Measurements from ENCODE around the gene GATA5.
A peak's percentile ranks its signal among the peaks of the same experiment; 100 is the strongest.

GATA5 gene, protein sequence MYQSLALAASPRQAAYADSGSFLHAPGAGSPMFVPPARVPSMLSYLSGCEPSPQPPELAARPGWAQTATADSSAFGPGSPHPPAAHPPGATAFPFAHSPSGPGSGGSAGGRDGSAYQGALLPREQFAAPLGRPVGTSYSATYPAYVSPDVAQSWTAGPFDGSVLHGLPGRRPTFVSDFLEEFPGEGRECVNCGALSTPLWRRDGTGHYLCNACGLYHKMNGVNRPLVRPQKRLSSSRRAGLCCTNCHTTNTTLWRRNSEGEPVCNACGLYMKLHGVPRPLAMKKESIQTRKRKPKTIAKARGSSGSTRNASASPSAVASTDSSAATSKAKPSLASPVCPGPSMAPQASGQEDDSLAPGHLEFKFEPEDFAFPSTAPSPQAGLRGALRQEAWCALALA

DNA sequence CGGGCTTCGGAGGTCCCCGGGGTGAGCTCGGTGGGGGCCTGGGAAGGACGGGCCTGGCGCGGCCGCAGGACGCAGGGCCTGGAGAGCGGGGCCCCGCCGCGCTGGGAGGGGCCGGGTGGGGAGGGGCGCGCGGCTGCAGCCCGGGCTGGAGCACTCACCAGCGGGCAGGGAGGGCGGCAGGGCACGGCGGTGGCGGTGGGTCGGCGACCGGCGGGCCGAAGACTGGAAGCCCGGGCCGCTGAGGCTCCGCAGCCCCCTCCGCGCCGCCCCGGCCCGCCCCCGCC lies at the start of gene GATA5:
Gene GATA5, minus strand, starts transcription at position 224 of the 284 bp plus-strand sequence. CDS start 474 bp downstream, outside the sequence.
- DNase-seq: no peak

DNA sequence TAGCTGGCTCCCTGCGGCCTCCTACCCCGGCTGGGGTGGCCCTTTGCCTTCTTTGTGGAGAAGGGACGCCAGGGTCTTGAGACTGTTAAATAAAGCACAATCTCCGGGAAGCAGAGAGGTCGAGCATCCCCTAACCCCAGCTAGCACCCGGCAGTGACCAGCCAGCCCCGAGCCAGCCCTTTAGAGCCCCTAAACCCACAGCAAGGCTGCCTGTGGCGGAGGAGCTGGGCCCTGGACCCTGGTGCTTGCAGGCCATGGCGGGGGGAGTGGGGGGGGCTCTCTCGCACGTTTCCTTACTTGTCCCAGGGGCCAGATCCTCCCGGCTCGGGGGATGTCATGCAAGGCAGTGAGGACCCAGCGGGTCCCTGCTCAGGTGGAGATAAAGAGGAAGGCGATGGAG lies 49.2 kb upstream of the GATA5 start:
- DNase-seq: no peak

DNA sequence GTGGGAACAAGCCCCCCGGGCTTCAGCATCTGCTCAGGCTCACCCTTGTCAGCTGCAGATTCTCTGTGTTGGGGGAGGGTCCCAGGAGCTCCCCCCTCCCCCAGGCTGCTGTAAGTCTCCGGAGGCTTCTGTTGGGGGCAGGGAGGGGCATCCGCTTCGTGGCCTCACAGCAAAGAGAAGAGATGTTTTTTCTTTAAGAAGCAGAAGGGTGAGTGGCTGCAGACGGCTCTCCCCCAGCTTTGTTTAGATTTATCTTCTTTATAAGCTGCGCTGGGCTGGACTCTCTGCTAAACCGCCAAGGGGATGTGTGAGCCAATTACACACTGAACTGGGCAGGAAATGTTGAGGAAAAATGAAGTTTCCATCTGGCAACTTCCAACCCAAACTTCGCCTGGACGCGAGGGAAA lies 48.7 kb upstream of the GATA5 start:
- no peak for DNase-seq

GRCh38 chr20:62523473-62524203 lies 47.8 kb upstream of the GATA5 start:
- DNase-seq: peak; percentile 33

GRCh38 chr20:62522748-62523396 lies 47.1 kb upstream of the GATA5 start:
- DNase-seq: no peak

DNA sequence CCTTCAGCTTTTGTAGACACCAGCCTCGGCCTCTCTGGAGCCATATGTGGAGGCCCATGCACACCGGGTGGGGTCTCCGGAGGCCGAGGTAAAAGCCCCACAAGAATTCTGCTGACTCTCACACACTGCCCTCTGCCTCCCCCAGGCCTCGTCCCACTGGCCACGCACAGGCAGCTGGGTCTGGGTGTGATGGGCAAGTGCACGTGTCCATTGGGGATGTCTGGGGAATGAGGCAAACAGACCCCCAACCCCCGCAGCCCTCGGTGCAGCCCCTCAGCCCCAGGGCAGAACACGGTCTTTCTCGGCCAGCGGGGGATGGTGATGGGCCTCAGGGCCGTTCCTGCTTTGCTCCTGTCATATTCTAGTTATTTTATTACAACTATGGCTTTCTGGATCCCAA lies 44.0 kb upstream of the GATA5 start:
- no peak for DNase-seq

DNA sequence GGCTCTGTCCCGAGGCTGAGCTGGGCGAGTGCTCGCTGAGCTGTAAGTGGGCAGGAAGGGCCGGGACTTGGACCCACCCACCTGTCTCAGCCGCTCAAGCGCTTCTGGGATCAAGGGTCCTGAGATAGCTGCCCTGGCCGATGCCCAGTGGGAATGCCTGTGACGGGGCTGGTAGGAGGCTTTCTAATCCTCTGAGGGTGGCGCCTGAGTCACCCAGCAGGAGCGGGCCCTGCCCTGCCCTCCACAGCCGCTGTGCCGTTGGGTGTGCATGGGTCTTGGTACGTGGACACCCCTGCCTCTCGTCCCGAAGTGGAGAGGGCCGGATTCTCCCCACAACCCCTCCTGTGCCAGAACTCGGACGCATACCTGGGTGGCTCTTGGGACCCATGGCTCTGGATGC lies 43.1 kb upstream of the GATA5 start:
- no peak for DNase-seq

DNA sequence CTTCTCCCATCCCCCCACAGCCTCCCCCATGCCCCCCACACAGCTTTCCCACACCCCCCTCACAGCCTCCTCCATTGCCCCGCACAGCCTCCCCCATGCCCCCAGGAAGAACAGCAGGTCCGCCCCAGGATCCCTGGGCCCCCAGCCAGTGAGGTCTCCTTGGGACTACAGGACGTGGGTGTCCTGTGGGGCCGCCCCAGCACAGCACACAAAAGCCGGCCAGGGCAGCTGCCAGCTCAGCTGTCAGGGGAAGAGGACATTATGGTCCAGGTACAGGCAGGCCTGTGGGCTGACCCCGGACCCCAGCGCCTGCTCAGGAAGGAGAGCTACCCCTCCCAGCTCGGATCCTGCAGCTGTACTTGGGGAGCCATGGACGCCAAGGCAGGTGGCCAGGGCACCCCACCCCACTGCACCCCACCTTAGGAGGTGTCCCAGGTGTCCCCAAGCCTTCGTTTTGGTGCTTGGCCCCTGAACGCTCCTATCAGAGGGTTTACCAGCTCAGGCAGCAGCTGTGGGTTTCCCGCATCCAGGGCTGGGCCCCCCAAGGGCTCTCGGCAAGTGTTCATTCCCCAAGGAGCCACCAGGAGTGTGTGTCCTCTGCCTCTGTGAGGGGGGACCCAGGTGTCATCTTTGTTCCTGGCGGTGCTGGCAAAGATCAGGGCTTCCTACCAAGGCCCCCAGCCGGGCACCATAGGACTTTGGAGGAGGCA lies 42.3 kb upstream of the GATA5 start:
- no peak for DNase-seq

DNA sequence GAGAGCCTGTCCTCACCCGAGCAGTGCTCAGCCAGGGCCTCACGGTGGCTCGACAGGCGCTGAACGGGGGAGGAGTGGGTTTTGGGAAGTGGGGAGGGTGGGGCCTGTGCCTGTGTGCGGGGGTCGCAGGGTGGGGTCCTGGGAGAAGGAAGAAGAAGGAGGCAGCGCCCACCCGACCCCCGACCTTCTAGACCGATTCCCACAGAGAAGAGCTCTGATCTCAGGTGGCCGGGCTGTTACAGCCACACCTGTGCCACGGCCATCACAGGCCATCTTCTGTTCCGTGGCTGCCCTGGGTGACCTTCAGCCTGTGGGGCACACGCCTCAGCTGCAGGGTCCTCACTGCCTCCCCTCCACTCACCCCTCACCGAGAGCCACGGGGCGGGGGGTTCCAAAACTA lies 41.4 kb upstream of the GATA5 start:
- no peak for DNase-seq

GRCh38 chr20:62516338-62516737 lies 40.5 kb upstream of the GATA5 start:
- DNase-seq: no peak

- DNase-seq: no peak
Measured at GRCh38 chr20:62515826-62516225, 40.0 kb upstream of the GATA5 start.

GRCh38 chr20:62515280-62515679 lies 39.5 kb upstream of the GATA5 start:
- no peak for DNase-seq

DNA sequence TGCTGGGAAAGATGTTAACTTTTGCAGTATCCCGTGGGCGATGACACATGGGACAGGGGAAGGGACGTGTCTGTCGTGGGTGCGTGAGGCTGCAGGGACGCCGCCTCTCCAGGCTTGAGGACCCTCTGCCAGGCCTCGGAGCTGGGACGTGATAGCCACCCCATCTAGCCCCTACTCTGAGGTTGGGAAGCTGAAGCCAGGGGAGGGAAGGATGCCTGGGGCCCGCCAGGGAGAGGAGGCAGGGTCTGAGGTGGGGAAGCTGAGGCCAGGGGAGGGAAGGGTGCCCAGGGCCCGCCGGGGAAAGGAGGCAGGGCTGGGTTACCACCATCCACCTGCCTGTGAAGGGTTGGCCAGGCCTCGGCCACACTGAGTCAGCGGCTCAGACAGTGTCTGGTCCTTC lies 38.2 kb upstream of the GATA5 start:
- no peak for DNase-seq

DNA sequence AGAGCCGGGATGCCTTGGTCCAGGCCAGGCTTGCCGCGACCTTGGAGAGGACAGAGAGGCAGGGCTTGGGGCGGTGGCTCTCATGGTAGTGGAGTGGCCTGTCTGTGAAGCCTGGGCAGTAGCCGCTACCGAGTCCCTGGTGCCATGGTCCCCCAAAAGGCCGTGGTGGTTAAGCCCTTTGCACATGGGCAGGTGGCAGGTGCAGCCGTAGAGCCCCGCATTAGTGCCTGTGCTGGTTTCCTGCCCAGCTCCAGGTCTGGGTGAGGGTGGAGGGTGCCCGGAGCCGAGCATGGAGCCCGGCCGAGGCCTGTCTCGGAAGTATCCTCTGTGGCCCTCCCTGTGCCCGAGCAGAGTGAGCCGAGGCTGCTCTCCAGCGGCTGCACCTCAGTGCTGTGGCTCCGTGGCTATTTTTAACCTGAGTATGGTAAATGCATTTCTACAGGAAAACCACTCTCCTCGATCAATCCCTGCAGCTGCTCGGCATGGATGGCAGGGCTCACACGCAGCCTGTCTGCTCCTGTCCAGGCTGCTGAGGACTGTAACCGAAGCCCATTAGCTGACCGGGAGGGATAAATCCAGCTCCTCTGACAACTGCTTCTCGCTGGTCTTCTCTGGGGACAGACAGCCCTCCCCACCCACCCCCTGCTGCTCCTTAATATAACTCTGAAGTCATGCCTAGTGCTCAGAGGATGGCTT lies 36.3 kb upstream of the GATA5 start:
- no peak for DNase-seq

DNA sequence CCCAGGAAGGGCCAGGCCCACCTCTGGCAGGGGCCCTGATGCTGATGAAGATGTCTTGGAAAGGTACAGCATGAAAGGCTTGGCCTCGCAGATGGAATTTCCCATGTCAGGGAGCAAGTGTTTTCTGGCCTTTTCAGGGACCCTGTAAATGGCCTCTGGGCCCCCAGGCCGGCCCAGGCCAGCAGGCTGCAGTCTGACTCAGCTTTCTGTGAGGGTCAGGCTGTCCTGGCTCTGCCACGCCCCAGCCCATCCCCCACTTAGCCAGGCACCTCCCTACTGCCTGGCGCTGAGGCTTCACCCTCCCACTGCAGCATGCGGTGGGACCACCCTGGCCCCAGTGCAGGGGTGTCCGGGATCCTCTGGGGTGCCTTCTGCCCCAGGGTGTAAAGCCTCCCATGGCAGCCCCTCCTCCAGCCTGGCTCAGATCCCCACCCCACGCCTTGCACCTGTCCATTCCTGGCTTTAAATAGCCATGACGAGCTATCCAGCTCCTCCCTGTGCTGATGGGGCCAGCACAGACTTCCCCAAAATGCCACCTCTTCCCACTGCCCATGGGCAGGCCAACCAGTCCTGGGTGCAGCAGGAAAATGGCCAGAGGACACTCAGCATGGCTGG lies 35.6 kb upstream of the GATA5 start:
- no peak for DNase-seq

DNA sequence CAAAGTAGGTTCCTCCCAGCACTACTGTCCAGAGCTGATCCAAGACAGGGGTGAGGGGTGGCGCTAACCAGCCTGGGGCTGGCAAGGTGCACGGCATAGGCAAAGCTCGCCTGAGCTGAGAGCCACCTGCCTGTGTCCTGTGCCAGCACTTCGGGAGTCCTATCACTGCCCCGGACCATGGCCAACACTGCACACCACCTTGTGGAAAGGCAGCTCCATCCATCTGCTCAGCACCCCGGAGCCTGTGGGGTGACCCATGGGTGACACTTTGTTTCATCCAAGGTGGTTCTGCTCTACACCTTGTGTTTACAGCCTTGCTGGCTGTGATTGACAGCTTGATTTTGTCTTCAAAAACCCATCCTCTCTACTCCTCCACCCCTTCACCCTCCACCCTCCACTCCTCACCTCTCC lies 32.9 kb upstream of the GATA5 start:
- DNase-seq: no peak

DNA sequence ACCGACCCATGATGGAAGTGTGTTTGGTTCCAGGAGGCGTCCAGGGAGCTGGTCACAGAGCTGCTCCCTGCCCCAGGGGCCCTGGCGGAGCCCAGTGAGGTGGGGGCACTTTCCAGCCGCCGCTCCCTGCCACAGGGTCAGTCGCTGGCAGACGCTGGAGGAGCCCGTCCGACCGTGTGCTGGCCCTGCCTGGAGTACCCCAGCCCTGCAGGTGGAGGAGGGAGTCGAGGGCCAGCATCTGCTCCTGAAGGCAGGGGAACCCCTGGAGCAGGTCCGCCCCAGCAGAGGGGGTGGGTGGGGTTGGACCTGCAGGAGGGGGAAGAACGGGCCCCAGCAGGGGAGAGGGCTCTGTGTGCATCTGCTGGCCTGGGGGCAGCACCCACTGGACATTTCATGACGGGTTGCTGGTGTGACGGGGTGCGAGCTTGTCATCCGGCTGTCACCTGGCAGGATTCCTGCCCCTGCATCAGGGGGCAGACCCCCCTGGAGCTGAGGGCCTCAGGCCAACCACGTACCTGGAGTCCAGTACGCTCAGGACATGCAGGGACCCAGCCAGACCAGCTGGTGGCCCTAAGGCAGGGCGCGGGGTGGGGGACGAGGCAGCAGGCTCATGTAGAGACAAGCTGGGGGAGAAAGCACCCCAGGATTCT lies 32.3 kb upstream of the GATA5 start:
- DNase-seq: no peak

DNA sequence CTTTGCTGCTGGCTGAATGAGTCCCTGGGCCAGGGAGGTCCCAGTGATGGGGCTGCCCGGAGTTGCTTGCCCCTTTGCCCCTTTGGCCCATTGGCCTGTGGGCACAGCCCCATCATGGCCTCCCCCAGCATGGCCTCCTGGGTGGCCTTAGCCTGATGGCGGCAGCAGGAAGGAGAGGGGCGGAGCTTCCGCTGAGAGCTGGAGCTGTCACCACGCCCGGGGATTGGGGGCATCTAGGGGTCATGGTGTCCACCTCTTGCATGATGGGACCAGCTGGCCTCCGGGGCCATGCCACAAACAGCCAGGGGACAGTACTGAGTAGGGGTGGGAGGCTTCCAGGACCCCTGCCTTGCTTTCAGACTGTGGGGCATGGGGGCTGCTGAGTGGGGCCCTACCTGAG lies 31.5 kb upstream of the GATA5 start:
- DNase-seq: no peak

DNA sequence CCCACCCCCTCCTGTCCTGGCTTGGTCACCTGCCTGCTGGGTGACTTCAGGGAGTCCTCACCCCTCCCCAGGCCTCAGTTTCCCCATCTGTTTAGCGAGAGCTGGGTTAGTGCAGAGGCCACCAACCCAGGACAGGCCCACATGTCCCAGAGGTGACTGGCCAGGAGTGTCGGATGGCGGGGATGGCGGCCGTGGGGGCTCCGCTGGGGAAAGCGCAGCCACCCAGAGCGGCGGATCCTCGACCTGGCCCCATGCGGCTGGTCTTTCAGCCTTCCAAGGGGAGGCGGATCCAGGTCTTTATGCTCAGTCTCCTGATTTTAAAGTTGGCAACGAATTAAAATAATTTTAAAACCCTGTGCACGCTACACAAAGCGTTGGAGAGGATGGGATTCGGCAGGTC lies 31.0 kb upstream of the GATA5 start:
- no peak for DNase-seq

GRCh38 chr20:62506087-62506486 lies 30.3 kb upstream of the GATA5 start:
- DNase-seq: no peak

DNA sequence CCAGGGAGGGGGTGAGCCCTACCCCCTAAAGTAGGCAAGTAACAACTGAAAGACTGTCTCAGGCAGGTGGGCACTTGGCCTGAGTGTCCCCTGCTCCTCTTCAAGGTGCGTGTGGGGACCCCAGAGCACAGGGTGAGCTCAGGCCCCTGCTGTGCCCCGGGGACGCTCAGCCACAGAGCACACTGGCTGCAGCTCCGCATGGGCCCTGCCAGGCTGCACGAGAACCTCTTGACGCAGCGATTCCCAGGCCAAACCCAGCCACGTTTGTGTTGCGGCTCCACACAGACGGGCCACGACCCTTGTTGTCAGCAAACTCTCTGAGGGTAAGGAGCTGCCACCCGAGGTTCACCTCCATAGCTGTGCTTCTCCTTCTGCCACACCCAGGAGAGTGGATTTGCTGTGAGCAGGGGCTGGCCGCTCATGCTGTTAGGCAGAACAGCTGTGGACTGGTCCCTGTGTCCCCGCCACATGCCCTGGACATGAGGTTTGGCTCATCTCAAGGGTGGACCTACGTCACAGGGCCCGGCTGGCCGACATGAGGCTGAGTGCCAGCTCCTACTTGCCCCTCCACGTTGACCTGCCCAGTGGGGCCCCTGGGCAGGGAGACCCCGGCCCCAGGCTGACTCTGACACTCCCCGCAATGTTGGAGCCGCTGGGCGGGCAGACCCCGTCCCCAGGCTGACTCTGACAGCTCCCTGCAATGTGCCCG lies 29.7 kb upstream of the GATA5 start:
- no peak for DNase-seq
